HG03439 (cell line): ENCODE data around the gene URAD.

Experiments used
- ATAC-seq: cut with Tn5 transposase; IDR thresholded peaks from one replicate; pipeline ENCODE4 v1.9.1; 2021; ENCODE audit warnings: mild to moderate bottlenecking, moderate library complexity; ENCODE audit not compliant: unreplicated experiment

The URAD gene

DNA sequence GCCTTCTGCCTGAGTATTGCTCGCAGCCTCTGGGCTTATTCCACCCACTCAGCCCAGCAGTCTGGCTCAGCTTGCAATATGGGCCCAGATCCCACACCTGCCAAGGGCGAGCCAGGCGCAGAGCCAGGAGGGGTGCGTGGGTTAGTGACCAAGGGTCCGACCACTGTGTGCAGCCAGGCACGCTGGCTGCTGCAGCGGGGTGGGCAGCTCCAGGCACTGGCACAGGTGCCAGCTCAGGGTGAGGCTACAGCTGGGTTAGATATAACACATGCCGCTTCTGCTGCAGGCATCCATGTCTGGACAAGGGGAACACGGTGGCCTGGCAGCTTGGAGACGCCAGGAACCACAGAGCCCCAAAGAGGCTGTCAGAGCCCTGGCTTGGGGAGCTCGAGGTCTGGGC, 12.6 kb upstream of the URAD start:
- no peak for ATAC-seq

DNA sequence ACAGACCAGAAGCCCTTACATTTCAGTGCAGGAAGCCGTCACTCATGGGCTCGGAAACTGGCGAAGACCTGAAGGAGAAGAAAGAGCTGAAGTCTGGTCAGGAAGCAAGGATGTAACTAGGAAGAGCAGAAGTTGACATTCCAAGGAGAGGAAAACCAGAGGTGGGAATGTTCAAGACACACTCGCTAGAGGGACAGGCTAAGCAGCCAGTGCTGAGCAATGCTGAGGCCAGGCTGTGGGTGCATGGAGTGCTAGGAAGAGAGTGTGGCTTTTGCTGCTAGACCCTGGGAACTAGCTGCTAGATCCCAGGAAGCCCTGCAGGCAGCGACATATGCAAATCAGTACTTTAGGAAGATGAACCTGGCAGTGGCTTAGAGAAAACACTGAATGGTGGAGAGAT, 12.1 kb upstream of the URAD start:
- ATAC-seq, result no peak

DNA sequence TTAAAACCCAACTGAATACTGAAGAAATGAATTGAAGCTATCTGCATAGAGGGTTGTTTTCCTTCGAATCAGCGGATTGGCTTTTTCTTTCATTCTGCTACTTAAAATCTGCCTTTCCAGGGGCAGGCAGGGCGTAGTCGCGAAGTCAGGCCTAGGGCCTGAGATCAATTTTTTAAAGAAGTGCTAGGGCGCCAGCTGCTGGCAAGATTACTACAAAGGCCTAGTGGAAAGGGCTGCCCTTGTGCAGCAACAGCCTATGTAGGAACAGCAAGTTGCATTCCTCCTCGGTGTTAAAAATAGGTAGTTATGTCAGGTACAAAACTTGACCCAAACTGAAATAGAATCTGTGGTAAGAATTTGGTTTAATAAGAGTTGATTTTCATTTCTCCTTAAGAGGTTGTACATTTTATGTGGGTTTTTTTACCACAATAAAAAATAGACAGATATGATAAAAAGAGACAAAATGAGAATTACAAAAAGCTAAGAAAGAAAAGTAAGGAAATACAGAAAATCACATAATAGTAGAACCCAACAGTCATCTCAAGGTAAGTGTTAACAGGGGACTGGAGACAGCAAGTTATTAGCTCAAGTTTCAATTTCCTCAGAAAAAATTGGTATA, 9.5 kb upstream of the URAD start:
- no peak for ATAC-seq

DNA sequence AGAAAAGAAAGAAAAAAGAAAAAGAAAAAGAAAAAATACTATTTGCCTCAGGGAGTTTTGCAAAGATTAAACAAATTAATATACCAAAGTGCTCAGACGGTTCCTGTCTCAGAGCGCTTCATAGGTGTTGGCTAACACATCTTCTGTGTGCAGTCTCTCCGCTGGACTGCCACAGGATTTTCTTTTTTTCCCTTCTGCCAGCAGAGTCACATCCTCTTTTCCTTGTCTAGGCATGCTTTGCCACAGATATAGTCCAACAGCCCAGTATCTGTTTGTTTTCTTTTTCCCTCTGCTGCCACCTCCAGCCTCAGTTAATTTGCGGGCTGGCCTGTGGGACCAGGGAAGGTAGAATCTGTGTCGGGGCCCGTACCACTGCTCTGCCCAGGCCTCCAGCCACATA, 3.4 kb upstream of the URAD start:
- ATAC-seq, result no peak

DNA sequence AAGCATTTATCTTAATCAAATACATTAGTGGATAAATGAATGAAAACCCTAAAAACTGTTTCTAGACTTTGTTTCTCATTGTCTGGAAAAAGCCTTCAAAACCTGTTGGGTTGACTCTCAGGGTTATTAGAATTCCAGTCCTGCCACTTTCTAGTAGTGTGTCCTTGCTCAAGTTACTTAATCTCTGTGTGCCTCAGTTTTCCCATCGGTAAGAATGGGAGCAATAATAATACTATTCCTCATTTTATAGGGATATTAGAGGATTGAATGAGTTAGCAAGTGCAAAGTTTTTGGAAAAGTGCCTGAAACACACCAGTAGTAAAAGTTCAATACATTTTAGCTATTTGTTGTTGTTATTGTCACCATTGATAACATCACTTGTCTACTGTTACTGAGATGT, 2.9 kb downstream of the URAD start:
- ATAC-seq, result no peak

DNA sequence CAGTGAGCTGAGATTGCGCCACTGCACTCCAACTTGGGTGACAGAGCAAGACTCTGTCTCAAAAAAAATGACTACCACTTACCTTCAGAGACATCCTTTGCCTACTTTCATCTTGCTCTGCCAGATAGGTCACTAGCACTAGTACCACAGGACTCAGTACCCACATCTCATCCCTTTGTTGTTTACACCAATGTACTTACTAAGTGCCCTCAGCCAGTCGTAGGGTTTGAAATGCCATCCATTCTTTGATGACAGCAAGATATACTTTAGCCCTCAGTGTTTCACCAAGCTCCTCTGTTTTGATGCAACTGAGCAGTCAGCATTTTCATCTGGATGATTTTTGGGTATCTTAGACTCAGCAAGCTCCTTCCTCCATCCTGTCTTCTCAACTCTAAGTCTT, 6.1 kb downstream of the URAD start:
- ATAC-seq, result no peak

DNA sequence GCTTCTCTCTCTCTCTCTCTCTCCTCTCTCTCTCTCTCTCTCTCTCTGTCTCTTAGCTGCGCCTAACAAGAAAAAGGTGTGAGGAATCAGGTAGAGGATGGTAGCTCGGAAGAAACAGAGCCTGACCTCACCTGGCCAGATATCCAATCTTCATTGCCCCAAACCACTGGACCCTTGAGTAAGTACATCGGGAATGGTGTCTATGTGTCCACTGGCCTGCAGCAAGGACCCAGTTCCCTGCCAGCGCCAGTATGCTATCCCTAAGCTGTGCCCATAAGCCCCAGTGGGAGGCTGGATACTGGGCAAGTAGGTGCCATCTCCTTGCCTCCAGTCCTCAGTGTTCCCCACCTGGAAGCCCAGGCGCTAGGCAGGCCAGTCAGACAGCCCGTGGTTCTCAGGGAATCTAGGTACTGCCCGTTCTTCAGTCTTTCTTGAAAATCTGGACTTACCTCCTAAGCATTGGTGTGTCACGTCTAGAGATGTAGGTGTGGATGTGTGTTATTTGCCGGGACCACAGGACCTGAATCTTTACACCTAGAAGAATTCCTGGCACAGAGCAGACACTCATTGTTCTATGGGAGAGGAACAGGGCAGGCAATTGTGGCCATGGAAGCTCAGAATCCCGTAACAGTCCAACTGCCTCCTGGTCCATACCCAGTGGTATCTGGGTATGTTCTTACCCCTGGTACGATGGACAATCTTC, 7.3 kb downstream of the URAD start:
- ATAC-seq, result no peak

DNA sequence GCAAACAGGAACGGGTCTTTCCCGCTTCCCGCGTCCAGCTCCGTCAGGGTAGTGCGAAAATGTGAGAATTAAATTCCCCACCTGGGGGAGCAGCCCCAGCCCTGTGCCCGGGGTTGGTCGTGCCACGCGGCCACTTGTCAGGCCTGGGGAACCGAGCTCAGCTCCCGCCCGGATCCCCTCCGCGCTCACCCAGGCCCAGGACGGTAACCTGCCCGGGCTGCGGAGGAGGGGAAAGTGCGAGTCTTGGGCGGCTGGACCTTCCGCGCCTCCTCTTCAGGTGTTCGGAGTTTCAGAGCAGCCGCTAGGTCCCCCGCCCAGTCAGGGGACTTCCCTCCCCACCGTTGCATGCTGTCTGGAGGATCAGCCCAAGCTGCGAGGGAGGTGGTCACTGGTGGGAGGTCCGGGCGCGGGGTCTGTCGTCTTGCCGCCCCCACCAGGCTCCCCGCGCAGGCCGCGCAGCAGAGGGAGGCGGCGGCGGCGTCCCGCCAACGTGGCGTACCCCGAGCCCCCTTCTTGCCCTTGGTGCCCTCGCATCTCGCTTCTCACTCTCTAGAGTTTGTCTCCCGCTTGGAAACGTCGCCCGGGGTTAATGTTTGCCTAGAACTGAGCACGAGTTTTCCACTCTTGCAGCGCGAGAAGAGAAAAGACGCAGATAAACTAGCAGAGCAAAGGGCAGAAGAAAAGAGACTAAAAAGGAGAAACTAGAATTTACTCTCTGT, 8.1 kb downstream of the URAD start:
- ATAC-seq, result no peak

DNA sequence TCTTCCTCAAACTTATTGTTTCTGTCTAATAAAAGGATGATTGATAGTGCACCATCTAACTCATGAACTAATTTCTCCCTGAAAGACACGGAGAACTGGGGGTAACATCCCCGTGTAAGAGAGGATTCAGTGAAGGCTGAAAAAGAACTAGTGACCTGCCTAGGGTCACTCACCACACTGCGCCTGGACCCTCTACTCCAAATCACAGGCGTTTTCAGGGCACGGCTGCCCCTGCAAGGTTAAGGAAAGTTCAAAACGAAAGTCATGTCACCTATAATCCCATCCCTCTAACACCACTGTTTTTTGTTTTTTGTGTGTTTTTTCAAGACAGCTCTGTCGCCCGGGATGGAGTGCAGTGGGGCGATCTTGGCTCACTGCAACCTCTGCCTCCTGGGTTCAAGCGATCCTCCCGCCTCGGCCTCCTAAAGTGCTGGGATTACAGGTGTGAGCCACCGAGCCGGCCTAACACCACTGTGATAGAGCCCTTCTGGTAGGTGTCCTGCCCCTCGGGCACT, 8.7 kb downstream of the URAD start:
- no peak for ATAC-seq

DNA sequence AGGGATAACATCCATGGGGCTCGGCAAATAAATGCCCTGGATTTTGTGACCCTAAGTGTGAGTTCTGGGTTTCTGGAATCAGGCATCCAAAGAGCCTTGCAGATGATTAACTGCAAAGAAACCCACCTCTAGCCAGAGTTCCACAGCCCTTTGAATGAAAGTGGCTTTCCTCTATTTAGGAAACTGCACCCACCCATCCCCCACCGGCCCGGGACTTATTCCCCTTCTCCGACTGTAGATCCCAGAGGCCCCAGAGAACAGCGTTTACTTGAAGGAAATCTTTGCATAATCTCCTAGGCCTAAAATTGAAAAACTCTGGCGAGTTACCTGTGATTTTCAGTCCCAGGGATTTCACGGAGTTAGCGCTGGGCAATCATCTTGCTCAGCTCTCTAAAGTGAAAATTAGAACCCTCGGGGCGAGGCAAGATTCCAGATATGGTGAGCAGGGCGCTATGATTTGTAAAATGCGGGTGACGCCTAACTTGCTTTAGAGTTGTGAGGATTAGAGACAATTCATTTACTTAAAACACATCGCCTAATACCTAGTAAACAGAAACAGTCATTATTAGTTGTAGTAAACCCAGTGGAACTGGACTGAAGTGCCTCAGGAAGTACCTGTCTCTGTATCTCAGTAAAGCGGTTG, 9.4 kb downstream of the URAD start:
- no peak for ATAC-seq

DNA sequence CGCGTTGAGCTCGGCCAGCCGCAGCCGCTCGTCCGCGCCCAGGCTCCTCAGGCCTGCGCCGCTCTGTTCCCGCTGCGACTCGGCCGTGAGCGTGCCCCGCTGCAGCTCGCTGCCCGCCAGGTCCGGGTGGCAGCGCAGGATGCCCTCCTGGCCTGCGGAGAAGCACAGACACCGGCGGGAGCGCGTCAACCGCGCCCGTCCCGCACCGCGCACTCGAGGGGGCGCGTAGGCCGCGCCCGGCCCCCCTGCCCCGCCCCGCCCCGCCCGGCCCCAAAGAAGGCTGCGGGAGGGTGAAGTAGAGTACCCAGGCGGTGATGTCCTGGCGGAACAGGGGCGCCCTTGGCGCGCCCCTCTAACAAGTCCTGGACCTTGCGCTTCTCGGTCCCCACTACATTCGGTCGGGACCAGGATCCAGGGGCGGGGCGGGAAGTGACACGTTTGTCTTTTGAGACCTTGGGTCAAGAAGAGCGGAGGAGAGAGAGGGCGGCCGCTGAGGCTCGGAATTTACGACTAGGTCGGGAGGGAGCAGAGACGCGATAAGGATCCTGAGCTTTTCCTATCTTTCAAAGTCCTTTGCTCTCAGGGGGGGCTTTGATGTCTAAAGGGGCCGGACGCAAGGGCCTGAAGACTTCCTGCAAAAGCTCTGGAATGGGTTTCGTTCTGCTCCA, 10.1 kb downstream of the URAD start:
- no peak for ATAC-seq

DNA sequence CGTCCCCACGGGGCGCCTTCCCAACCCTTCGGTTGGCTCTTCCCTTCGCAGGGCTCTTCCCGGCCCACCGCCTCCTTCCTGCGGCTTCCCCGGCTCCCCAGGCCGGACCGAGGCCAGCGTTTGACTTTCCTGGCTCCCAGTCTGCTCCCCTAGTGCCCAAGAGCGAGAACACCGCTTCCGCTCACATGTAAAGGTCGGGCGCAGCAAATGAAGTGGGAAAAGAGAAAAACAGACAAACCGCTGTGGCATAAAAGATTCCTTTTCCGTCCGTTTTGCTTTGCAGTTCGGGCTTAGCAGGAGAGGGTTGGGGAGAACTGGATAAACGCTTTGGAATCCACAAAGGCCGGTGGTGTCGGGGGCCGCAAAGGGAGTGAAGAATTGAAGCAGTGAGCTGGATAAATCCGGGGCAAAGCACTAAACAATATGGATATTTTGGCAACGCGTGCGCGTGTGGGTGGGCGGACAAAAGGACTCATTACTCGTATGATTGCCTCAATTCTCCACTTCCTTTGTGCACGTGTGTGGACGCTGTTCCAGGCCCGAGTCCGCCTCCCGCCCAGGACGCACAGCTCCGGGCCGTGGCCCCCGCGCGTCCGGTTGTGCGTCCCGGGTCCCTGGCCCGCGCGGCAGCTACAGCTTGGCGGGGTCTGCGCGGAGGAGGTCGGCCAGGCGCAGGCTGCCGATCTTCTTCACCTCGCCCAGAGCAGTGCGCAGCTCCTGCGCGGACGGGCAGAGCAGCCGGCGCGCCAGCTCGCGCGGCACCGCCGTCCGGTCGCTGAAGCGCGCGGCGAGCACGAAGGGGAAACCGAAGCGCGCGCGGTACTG, 10.8 kb downstream of the URAD start:
- ATAC-seq, result no peak

DNA sequence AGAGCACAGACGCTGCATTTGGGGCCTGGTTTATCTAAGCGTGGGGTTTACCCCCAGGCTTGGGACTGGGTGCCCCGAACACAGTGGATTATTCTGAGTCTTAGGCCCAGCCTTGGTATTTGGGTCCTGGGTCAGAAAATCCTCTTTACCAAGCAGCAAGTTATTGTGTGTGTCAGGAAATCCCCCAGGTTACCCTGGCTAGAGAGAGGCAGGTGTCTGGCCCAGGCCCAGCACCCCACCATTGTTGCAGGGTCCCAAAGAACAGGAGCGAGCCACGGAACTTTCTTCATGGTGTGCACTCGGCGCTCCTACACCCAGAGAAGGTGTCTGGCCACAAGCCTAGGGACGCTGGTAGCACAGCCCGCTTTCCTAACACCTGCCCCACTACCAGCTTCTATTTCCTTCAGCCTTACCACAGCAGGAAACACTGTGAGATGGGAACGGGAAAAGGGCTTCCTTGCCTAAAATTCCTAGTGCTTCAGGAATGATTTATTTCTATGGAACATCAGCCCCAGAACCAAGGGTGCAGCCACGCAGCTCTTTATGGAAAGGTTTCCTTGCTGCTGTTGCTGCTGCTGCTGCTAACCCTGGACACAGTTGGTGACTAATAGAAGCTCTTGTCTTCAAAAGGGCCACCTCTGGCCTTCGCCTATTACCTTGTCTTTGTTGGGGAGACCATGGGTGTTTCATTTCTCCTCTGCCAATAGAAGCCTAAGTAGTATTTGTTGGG, 12.0 kb downstream of the URAD start:
- no peak for ATAC-seq

DNA sequence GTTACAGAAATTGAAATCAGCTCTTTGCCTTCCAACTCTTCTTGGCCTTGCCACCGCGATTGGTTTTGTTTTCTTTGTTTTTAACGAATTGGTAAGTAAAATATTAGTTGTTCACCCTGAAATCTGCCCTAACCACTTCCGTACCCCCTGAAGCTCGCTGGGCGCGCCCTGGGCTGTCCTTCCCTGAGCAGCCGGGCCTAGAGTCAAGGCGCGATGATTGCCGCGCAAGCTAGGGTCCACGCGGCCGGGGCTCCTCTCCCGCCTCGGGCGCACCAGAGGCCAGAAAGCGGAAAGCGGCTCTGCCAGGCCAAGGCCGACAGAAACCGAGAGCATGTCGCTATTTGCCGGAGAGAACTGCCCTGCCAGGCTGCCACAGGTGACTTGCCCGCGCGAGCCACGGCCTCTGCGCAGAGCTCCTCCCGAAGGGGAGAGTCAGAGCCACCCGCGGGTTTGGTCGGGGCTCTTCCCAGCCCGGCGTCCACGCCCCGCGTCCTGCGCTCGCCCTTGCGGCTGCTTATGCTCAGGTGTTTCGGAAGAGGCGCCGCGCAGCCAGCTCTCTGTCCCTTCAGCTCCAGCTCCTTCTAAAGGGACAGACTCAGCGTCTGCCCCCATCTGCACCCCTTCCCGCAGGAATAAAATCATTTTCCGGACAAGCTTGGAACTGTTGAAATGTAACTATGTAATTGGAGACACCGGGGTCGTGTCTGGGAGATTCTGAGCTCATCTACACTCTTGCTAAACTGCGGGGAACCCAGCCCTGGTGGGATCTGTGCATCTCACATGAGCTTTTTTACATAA, 12.7 kb downstream of the URAD start:
- no peak for ATAC-seq

DNA sequence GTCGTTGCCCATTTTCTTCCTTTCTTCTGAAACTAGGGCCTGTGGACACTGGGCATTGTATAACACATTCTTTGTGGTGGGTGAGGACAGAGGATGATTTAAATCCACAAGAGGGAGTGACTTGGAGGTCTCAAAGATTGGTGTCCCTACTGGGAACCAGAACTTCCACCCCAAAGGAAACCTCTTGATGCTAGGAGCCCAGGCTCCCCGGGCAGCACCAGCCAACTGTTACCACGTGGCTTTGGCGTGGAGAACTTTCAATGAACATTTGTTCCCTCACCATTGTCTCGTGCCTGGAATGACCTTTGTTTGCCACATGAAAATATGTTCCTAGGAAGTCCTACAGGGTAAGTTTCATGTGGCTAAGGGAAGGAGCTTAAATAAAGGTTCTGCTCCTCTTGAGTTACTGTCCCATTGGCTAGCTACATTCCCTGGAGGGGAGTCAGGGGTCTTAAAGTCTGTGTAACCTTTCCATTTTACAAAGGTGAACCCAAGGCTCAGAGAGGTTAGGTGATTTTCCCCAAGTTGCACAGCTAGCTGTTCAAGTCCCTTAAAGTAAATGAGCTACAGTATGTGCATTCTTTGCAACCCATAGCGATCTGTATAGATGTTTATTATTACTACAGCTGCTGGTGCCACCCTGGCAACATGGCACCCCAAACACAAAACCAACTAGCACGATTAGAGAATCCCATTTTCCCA, 14.4 kb downstream of the URAD start:
- ATAC-seq, result no peak

DNA sequence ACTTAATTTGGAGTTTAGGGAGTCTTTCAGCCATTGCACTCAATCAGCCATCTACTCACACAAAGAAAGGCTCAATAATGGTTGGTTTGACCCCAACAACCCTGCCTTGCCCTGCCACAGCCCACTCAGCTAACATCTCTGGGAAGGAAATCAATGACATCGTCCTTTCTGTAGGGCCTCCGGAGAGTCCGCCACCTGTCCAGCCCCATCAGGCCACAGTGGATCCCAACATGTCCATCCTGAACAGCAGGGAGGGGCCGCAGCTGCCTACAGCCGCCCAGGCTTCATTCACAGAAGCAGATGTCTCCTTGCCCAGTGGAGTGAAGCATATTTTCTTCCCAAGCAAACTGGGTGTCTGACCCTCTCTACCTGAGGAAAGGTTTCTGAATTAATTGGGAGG, 15.2 kb downstream of the URAD start:
- no peak for ATAC-seq

DNA sequence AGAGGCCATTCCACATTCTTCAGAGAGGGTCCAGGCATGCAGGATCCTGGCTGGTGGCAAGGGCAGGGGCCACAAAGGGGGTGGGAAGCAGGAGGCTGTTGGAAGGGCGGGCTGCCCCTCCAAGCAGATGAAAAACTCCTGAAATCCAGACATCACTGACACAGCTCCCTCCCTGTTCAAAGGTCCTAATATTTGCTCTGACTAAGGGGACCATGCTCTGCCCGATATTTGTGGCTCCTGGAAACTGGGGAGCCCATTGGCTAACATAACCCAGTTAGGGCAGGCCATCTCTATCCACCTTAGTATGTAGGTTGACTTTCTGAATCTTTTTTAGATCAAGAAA, 16.0 kb downstream of the URAD start:
- ATAC-seq, result no peak

DNA sequence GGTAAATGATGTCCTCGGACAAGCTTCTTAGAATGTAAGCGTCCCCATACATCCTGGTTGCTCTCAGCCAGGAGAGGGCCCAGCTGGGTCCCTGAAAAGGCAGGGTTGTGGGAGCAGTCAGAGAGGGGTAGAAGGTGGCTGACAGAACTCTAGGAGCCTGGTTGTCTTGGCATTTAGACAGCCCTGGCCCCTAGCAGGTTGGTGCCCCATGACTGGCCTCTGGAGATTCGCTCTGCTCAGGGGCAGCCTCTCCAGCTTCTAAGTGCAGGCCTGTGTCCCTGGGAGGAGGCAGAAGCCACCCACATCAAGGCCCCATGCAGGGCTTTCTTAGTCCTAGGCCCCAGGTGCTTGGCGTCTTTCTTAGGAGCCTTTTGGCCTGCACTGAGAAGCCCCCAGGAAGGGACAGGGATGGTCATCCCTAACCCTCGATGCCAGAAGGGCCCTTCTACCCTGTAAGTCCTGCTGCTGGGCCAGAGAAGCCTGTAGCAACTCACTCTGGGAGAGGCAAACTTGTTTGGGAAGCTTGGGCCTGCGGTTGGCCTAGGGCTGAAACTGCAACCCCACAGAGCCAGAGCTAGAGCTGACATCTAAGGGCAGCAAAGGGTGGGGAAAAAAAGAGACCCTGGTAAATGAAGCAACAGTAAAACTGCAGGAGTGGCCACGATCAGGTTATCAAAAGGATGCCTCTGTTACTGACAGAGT, 16.6 kb downstream of the URAD start:
- ATAC-seq, result no peak
